ENCODE data around the gene GCH1. TPM values are rescaled to one million over a fixed set of nuclear protein-coding genes. Genes with fewer than 3 reads are reported as not detected.

The GCH1 gene
- total and polyA plus RNA-seq, 9 donors: 0.71 to 13.2 (median 2.6) TPM

GRCh38 chr14:54890788-54891187, 11.8 kb downstream of the GCH1 start:
- Histone ChIP-seq H3K27ac (no peak overlapping the region), H3K27me3 (no peaks in the 10 kb centered on the region), H3K9me3 (no peaks in the 10 kb centered on the region), H3K4me3 (no peak overlapping the region), H3K4me1 (ENCODE audit: insufficient read depth) (no peaks in the 10 kb centered on the region), H3K36me3 (no peaks in the 10 kb centered on the region)
- DNase-seq: no peak
- WGBS, 3 donors: 94 to 96% (median 96%) methylated on average over 1 of the region's 1 CpG
- TF ChIP-seq POLR2A (IDR thresholded peaks at IDR 0.05) (no peak), EP300 (IDR thresholded peaks at IDR 0.05) (no peak)
- TF ChIP-seq, protein P1, sequence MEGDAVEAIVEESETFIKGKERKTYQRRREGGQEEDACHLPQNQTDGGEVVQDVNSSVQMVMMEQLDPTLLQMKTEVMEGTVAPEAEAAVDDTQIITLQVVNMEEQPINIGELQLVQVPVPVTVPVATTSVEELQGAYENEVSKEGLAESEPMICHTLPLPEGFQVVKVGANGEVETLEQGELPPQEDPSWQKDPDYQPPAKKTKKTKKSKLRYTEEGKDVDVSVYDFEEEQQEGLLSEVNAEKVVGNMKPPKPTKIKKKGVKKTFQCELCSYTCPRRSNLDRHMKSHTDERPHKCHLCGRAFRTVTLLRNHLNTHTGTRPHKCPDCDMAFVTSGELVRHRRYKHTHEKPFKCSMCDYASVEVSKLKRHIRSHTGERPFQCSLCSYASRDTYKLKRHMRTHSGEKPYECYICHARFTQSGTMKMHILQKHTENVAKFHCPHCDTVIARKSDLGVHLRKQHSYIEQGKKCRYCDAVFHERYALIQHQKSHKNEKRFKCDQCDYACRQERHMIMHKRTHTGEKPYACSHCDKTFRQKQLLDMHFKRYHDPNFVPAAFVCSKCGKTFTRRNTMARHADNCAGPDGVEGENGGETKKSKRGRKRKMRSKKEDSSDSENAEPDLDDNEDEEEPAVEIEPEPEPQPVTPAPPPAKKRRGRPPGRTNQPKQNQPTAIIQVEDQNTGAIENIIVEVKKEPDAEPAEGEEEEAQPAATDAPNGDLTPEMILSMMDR (IDR thresholded peaks at IDR 0.05): no peak
- intact Hi-C loops (cut with DNase I): no loop called here

DNA sequence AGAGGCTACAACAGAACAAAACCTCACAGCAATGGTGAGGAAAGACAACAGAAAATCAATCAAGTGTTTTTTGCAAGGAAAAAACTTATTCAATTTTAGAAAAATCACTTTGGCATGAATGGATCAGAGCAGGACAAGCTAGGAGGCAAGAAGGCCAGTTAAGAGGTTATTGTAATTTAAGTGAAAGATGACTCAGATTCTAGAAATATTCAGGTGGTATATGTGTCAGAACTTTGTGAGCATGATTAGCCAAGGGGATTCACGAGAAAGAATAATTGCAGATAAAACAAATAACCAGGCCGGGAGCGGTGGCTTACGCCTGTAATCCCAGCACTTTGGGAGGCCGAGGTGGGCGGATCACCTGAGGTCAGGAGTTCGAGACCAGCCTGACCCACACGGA, 12.7 kb downstream of the GCH1 start:
- H3K36me3 ChIP-seq: no peaks in the 10 kb centered on the region
- intact Hi-C loops (cut with DNase I): no loop called here
- 89 to 94% (median 91%) methylated on average over 8 of the region's 8 CpGs for WGBS, 3 donors
- no peaks in the 10 kb centered on the region for H3K4me1 ChIP-seq (ENCODE audit: insufficient read depth)
- no peak overlapping the region for H3K27ac ChIP-seq
- no peaks in the 10 kb centered on the region for H3K27me3 ChIP-seq
- no peak overlapping the region for H3K4me3 ChIP-seq
- no peak for DNase-seq
- no peaks in the 10 kb centered on the region for H3K9me3 ChIP-seq
- no peak for TF ChIP-seq POLR2A (IDR thresholded peaks at IDR 0.05)
- TF ChIP-seq, protein P1 (IDR thresholded peaks at IDR 0.05): no peak
- TF ChIP-seq EP300 (IDR thresholded peaks at IDR 0.05): no peak

DNA sequence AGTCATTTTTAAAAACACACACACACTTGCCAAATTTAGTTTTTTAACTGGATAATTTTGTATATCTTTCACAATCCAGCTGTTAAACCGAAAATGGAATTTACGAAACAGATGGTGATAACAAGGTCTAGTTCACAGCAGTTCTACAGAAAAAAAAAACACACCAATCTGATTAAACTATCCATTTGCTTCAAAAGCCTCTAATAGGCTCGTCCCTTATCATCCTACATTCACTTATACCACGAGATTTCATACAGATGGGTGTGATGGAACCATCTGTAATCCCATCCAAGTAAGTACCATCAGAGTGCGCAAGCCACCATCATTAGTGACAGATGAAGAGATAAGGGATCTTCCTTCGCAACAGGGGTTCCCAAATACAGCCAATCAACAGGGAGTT, 20.1 kb downstream of the GCH1 start:
- DNase-seq: no peak
- Histone ChIP-seq H3K4me1 (ENCODE audit: insufficient read depth) (peaks cover 2% of the 10 kb centered on the region), H3K27ac (peak overlapping the region in 1 of 2 donors; percentile 58), H3K36me3 (no peaks in the 10 kb centered on the region), H3K9me3 (no peaks in the 10 kb centered on the region), H3K27me3 (no peaks in the 10 kb centered on the region), H3K4me3 (no peak overlapping the region)
- TF ChIP-seq, protein P1 (IDR thresholded peaks at IDR 0.05): no peak
- TF ChIP-seq POLR2A (IDR thresholded peaks at IDR 0.05) (no peak), EP300 (IDR thresholded peaks at IDR 0.05) (no peak)
- intact Hi-C loops (cut with DNase I): no loop called here
- WGBS, 3 donors: 36 to 50% (median 49%) methylated on average over 6 of the region's 6 CpGs

- peak overlapping the region in 1 of 2 donors; percentile 58 for H3K27ac ChIP-seq
- 2 to 3% (median 3%) methylated on average over 5 of the region's 5 CpGs for WGBS, 3 donors
Measured at GRCh38 chr14:54881761-54882401, 20.7 kb downstream of the GCH1 start.

More at GRCh38 chr14:54881761-54882401, 20.7 kb downstream of the GCH1 start:
- Histone ChIP-seq H3K9me3 (no peaks in the 10 kb centered on the region), H3K27me3 (no peaks in the 10 kb centered on the region), H3K4me1 (ENCODE audit: insufficient read depth) (peaks cover 2% of the 10 kb centered on the region), H3K4me3 (peak overlapping the region; percentile 22), H3K36me3 (no peaks in the 10 kb centered on the region)
- intact Hi-C loops (cut with DNase I): no loop called here
- TF ChIP-seq POLR2A (IDR thresholded peaks at IDR 0.05) (no peak), EP300 (IDR thresholded peaks at IDR 0.05) (no peak)
- TF ChIP-seq, protein P1 (IDR thresholded peaks at IDR 0.05): no peak
- no peak for DNase-seq

Data from ovary (tissue), 9 donors.